Panc1 (cell line): ENCODE data around the gene HPDL.

Source experiments
- CTCF ChIP-seq: fragments of 450-650 bp; IDR thresholded peaks from 2 replicates; pipeline ENCODE4 v1.5.1; 2017; ENCODE audit warnings: mild to moderate bottlenecking
- POLR2AphosphoS5 ChIP-seq: IDR thresholded peaks from 2 replicates; pipeline ENCODE4 v1.6.1; 2012; ENCODE audit warnings: mild to moderate bottlenecking, low read depth, low read length, moderate library complexity

GRCh38 chr1:45305231-45305630, 21.5 kb upstream of the HPDL start:
- no peak for TF ChIP-seq CTCF
- no peak for TF ChIP-seq POLR2AphosphoS5
